WI38 (cell line): ENCODE measurements around the gene ILF2.

Experiments used
- H3K4me3 ChIP-seq: 2 replicates; pipeline ENCODE4 v1.5.1; 2011; ENCODE audit warnings: low read depth, mild to moderate bottlenecking, control low read depth, low read length
- TF ChIP-seq, protein P1 (sequence below): IDR thresholded peaks from 2 replicates; pipeline ENCODE4 v1.5.1; 2012; ENCODE audit warnings: low read depth, mild to moderate bottlenecking, control low read depth, low read length

Gene ILF2

DNA sequence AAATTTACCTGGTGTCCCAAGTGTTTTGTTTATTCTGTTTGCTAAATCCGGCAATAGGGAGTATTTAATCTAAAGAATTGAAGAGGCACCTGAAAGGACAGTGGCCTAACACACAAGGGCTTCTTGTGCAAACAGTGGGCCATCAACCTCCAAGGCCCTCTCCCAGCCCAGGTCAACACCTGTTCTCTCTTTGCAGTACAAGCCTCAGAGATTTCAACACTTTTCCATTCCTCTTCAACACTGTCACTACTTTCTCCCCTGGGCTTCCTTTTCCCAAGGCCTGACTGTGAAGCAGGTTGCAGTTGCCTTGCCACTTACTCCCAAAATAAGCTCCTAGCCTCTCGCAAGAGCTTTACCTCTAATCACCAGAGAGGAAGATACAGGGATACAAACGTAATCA, 15.5 kb downstream of the ILF2 start:
- no peak overlapping the region for H3K4me3 ChIP-seq
- TF ChIP-seq, protein P1, sequence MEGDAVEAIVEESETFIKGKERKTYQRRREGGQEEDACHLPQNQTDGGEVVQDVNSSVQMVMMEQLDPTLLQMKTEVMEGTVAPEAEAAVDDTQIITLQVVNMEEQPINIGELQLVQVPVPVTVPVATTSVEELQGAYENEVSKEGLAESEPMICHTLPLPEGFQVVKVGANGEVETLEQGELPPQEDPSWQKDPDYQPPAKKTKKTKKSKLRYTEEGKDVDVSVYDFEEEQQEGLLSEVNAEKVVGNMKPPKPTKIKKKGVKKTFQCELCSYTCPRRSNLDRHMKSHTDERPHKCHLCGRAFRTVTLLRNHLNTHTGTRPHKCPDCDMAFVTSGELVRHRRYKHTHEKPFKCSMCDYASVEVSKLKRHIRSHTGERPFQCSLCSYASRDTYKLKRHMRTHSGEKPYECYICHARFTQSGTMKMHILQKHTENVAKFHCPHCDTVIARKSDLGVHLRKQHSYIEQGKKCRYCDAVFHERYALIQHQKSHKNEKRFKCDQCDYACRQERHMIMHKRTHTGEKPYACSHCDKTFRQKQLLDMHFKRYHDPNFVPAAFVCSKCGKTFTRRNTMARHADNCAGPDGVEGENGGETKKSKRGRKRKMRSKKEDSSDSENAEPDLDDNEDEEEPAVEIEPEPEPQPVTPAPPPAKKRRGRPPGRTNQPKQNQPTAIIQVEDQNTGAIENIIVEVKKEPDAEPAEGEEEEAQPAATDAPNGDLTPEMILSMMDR = no peak

DNA sequence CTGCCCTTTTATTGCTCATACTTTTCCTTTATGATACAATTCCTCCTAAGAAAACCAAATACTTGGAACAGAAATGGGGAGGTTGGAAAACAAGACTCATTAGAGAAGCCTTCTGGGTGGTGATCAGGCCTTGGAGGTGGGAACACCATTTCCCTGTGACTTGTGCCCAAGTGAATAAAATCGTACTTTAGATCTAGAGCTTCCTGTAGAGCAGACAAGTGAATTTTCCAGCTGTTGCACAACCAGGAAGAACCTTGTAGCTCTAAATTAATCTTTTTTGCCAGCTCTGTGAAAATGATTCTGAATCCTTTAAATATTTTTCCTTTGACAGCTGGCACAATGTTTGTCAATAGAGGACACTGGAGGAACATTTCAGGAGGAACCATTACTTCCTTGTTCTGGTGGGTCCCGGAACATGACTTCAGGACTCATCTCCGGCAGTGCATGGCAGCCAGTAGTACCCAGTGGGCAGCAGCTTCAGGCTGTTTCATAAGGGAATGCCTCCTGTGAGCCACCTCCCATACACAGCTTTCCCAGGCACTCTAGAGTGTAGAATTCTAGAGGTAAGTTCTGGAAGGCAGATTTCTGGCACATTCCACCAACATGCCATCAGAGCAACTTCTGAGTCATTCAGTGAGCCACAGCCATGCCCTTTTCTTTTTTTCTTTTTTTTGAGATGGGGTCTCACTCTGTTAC, 17.8 kb downstream of the ILF2 start:
- TF ChIP-seq, protein P1 = no peak
- no peak overlapping the region for H3K4me3 ChIP-seq

DNA sequence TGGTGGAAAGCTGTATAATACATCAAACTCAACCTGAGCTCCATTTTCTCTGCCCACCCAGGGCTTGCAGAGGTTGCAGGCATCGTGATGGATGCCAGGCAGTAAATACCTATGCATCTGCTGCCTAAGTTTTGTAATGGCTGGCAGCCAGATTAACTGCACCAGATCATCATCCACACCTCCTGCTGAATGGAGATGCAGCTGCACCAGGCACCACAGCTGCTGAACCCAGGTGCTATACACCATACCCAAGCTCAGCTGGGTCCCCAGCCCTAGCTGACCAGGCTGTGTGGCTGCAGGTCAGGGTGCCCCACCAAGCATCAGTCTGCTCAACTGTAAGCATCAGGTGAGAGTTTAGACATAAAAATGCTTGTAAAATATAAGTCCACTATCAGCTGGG, 19.0 kb downstream of the ILF2 start:
- TF ChIP-seq, protein P1 = no peak
- H3K4me3 ChIP-seq = no peak overlapping the region

DNA sequence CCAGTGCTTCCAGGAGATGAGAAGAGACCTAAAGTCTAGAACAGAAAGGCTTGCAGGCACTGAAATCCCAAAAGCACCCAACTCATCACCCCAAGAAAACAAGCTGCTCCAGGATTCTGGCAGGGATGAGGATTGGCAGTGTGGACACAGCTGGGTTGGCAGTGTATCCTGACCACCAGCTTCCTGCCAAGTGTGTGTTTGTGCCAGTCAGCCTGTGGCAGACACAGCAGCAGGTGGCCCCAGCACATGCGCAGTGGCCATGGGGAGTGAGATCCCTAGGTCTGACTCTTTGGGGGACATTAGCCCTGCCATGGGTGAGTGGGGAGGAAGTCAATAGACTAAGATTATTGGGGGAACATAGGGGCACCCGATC, 20.9 kb downstream of the ILF2 start:
- H3K4me3 ChIP-seq = no peak overlapping the region
- TF ChIP-seq, protein P1 = no peak

DNA sequence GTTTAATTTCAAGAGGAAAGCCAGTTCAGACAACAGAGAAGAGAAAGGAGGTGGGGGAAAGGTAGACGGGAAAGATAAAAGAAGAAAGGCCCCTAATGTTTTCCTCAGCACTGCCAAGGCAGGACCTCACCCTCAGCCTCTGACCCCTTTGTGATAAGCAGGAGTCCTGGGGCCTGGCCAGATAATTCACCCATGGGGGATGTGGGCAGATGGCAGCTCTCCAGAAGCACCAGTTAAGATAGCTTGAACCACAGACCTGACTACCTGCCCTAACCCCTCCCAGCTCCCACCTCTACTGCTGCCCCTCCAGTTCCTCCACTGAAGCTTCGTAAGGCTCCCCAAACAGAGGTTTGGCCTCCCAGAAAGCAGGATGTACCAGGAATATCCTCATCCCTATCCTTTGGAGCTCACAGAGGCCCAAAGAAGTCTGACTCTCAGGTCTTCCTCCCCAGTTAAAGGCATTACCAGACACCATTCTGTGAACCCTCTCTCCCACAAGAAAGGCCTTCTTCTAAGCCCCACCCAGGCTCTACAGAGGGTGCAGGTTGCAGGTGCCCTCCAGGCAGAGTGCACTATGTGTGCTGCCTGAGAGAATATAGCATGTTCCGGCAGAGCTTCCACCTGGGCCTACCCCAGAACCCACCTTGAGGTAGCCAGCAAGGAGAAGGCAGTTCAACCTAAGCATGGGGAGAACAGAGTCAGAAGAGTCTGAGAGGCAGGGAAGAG, 21.5 kb downstream of the ILF2 start:
- TF ChIP-seq, protein P1 = no peak
- no peak overlapping the region for H3K4me3 ChIP-seq

DNA sequence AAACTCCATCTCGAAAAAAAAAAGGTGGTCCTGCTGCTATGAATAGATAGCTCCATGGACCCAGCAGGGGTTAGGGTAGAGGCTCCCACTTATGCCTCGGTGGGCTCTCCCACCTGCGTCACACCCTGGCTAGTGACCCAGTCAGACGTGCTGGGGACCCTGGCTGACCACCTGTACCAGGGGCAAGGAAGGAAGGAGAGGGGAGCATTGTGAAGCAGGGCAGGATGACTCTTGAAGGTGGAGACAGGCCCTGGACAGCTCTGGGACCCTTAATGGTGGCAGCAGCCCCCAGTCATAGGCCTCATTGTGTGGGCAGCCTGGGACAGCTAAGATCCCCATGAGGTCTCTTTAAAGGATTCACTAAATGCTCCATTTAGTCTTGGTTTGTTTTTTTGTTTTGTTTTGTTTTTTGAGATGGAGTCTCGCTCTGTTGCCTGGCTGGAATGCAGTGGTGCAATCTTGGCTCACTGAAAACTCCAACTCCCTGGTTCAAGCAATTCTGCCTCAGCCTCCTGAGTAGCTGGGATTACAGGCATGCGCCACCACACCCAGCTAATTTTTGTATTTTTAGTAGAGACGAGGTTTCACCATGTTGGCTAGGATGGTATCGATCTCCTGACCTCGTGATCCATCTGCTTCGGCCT, 22.7 kb downstream of the ILF2 start:
- H3K4me3 ChIP-seq = no peak overlapping the region
- TF ChIP-seq, protein P1 = no peak

DNA sequence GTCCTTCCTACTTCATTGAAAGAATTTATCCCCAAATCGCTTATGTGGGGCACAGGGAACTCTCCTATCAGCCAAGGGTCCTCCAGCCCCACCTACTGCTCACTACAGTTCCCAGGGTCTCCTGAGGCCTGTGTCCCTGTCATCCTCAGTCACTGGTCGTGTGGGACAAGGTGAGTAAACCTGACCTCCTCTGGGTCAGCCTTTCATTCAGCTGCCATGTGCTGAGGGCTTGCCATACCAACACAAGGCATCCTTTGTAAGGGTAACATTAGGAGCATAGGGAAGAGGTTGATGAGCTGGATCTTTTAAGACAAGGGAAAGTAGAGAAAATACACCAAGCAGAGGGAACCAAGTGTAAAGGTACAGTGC, 23.5 kb downstream of the ILF2 start:
- TF ChIP-seq, protein P1 = no peak
- no peak overlapping the region for H3K4me3 ChIP-seq
